Uterine smooth muscle cell (primary cell): Measurements from ENCODE around the gene KCNJ1. TPM values are rescaled to one million over a fixed set of nuclear protein-coding genes. Genes with fewer than 3 reads are reported as not detected.

Experiments
- total RNA-seq: library from RNA; depleted of rRNA; stranded (reverse); fragments of >200 nt; gene quantifications from 2 replicates; pipeline ENCODE4 v1.2.3, GENCODE V29; 2014

KCNJ1 gene
- under 0.01 TPM in 1 of 2 replicates, not detected in the other for total RNA-seq

GRCh38 chr11:128867277-128867676 lies at the start of gene KCNJ1:
Gene KCNJ1, minus strand, starts transcription at chr11:128867296. Its CDS starts 27,053 bp downstream, at chr11:128840243.

GRCh38 chr11:128890543-128891368 lies 23.7 kb upstream of the KCNJ1 start, which contains the start of gene KCNJ5:
Gene KCNJ5, plus strand, starts transcription at chr11:128891356. Its CDS starts 19,918 bp downstream, at chr11:128911274.

Other genes starting within 250 kb of the KCNJ1 start
- gene FLI1, start 173.2 kb downstream of the KCNJ1 start, total RNA-seq, result 1.2 and 2.4 TPM in 2 replicates
- under 0.01 TPM in 1 of 2 replicates, not detected in the other for gene KCNJ5, start 24.1 kb upstream of the KCNJ1 start, total RNA-seq
- not detected in 2 replicates for gene TP53AIP1, start 75.6 kb upstream of the KCNJ1 start, total RNA-seq